ENCODE results near the gene ECM2. TPM values are rescaled to one million over a fixed set of nuclear protein-coding genes. Genes with fewer than 3 reads are reported as not detected.

The ECM2 gene
- total RNA-seq, 3 donors from 2014 or later, result 13.8 to 92.2 (median 25.5) TPM

DNA sequence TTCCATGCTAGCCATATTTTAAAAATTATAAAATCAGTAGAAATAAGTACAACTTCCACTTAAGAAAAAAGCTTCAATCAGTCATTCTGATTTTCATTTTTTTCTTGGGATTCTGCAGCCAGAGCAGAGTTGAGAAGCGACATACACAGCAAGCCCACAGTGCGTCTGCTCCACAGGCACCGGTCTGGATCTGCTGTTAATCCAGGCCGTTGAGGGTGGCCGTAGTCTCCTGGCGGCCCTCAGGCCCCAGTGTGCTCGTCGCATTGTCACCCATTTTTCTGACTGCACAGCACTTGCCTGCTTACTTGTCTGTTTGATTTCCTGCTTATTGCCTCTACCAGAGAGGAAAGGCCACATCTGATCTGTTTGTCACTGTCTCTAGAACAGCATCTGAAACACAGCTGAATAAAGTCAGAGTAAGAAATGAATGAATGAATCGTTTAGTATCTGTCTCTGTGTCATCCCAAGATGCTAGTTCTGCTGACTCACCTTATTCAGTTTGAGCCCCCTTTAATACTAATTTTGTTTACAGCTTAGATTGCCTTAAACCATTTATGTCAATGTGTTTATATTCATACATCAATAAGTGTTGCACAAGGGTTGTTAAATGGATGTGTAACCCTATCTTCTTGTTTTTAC, 41.9 kb downstream of the ECM2 start:
- H3K4me1 ChIP-seq, result no peaks in the 10 kb centered on the region
- H3K27ac ChIP-seq, result no peak overlapping the region
- TF ChIP-seq POLR2A (IDR thresholded peaks at IDR 0.05) (no peak), CTCF (IDR thresholded peaks at IDR 0.05) (no peak), POLR2AphosphoS5 (IDR thresholded peaks at IDR 0.05) (no peak)
- H3K36me3 ChIP-seq, result no peaks in the 10 kb centered on the region
- no peaks in the 10 kb centered on the region for H3K27me3 ChIP-seq
- H3K9me3 ChIP-seq, result no peaks in the 10 kb centered on the region
- no peak overlapping the region for H3K4me3 ChIP-seq
- intact Hi-C loops (cut with DNase I; ENCODE audit: low total_unique reads), result no loop called here
- DNase-seq (ENCODE audit: low spot score in 2 of 2), result no peak

DNA sequence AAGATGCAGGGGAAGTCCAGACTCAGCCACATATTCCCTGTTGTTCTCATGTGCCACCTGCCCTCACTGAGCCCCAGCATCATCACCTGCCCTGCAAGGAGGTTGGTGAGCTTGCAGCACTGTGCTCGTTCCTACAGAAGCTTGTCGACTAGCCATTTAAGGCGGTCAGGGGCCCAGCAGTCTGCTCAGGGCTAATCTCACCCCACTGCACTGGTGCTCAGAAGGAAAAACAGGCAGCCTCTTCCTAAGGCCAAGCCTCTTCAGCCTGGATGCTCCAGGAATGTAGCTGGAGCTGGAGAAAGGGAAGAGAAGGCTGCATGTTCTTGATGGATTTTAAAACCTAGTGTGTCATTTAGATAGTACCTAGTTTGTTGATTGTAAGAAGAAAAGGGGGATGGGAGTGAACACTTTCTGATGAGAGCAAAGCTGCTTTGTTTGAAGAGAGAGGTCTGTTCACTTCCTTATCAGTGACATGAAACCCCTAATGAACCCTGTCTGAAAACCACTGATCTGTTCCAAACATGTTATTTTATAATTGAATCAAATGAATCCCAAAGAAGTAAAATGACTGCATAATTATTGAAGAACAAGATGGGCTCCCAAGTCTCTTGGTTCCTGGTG, 42.9 kb downstream of the ECM2 start:
- DNase-seq (ENCODE audit: low spot score in 2 of 2), result no peak
- TF ChIP-seq POLR2AphosphoS5 (IDR thresholded peaks at IDR 0.05), result no peak
- TF ChIP-seq CTCF (IDR thresholded peaks at IDR 0.05), result no peak
- TF ChIP-seq POLR2A (IDR thresholded peaks at IDR 0.05), result no peak
- Histone ChIP-seq H3K4me3 (no peak overlapping the region), H3K4me1 (no peaks in the 10 kb centered on the region), H3K36me3 (no peaks in the 10 kb centered on the region), H3K9me3 (no peaks in the 10 kb centered on the region), H3K27me3 (no peaks in the 10 kb centered on the region), H3K27ac (no peak overlapping the region)
- intact Hi-C loops (cut with DNase I; ENCODE audit: low total_unique reads), result no loop called here

GRCh38 chr9:92488681-92489550, 46.9 kb downstream of the ECM2 start:
- Histone ChIP-seq H3K9me3 (no peaks in the 10 kb centered on the region), H3K4me1 (no peaks in the 10 kb centered on the region), H3K36me3 (no peaks in the 10 kb centered on the region), H3K4me3 (no peak overlapping the region), H3K27ac (no peak overlapping the region), H3K27me3 (no peaks in the 10 kb centered on the region)
- no peak for TF ChIP-seq POLR2A (IDR thresholded peaks at IDR 0.05)
- TF ChIP-seq CTCF (IDR thresholded peaks at IDR 0.05), result no peak
- TF ChIP-seq POLR2AphosphoS5 (IDR thresholded peaks at IDR 0.05), result no peak
- intact Hi-C loops (cut with DNase I; ENCODE audit: low total_unique reads), result no loop called here
- DNase-seq (ENCODE audit: low spot score in 2 of 2), result no peak

- intact Hi-C loops (cut with DNase I; ENCODE audit: low total_unique reads), result no loop called here
- H3K4me1 ChIP-seq, result no peaks in the 10 kb centered on the region
- H3K9me3 ChIP-seq, result no peaks in the 10 kb centered on the region
- H3K27me3 ChIP-seq, result no peaks in the 10 kb centered on the region
- H3K4me3 ChIP-seq, result no peak overlapping the region
- no peaks in the 10 kb centered on the region for H3K36me3 ChIP-seq
- no peak for DNase-seq (ENCODE audit: low spot score in 2 of 2)
- no peak overlapping the region for H3K27ac ChIP-seq
- TF ChIP-seq POLR2AphosphoS5 (IDR thresholded peaks at IDR 0.05) (no peak), CTCF (IDR thresholded peaks at IDR 0.05) (no peak), POLR2A (IDR thresholded peaks at IDR 0.05) (no peak)
Observed at GRCh38 chr9:92486371-92486770, 49.4 kb downstream of the ECM2 start.

- Histone ChIP-seq H3K36me3 (no peaks in the 10 kb centered on the region), H3K27ac (no peak overlapping the region), H3K4me1 (no peaks in the 10 kb centered on the region), H3K9me3 (no peaks in the 10 kb centered on the region), H3K4me3 (no peak overlapping the region), H3K27me3 (no peaks in the 10 kb centered on the region)
- DNase-seq (ENCODE audit: low spot score in 2 of 2), result no peak
- intact Hi-C loops (cut with DNase I; ENCODE audit: low total_unique reads), result no loop called here
- TF ChIP-seq POLR2A (IDR thresholded peaks at IDR 0.05) (no peak), CTCF (IDR thresholded peaks at IDR 0.05) (no peak), POLR2AphosphoS5 (IDR thresholded peaks at IDR 0.05) (no peak)
Observed at GRCh38 chr9:92484563-92484962, 51.2 kb downstream of the ECM2 start.
